HG02588 (cell line): ENCODE data around the gene EYA2.
"Not testable (repeated sequence)": the region's sequence is repeated elsewhere in the genome, so short reads cannot be mapped to it uniquely, and the experiment has no call there.

Experiments
- ATAC-seq: cut with Tn5 transposase; IDR thresholded peaks from one replicate; pipeline ENCODE4 v1.9.1; 2021; ENCODE audit warnings: mild to moderate bottlenecking, moderate library complexity; ENCODE audit not compliant: unreplicated experiment

Gene EYA2

DNA sequence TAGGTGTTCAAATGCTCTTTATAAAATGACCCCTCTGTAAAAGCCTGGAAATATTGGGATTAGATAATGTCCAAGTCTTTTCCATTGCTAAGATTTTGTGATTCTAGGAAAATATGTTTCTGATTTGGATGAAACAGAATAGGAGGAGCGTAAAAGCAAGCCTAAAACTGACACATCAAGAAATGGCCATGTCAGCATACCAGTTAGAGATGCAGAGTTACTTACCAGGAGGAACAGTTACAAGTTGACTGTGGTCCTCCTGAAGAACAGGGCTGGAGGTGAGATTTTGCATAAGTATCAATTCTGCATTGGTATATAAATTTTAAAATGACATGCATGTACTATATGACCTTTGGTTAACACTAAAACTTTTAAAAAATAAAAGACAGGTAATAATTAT is 35.3 kb downstream of the EYA2 start:
- ATAC-seq: no peak

DNA sequence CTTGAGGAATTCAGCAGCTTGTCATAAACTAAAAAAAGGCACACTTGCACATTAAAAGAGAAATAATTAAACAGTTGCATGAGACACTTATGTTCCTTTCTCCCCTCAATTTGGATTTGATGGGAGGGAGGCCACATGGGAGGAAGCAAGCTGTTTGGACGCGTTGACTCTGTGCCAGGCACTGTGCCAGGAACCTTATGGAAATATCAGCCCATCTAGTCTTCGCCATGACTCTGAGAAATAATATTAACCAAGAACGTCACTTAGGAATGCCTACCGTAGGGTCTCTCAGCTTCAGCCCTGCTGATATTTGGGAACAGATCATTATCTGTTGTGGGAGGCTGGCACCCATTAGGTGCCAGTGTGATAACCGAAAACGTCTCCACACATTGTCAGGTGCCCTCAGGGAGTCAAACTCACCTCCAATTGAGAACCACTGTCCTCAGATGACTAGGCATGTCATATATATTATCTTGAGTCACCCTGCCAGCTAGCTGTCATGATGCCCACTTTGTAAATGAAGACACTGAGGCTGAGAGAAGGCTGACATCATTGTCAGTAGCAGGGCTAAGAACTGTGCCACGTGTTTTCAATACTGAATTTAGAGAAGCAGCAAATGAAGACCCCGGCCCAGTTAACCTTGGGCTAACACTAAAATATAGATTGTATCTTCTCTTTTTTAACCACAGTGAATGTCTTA is 36.1 kb downstream of the EYA2 start:
- no peak for ATAC-seq

DNA sequence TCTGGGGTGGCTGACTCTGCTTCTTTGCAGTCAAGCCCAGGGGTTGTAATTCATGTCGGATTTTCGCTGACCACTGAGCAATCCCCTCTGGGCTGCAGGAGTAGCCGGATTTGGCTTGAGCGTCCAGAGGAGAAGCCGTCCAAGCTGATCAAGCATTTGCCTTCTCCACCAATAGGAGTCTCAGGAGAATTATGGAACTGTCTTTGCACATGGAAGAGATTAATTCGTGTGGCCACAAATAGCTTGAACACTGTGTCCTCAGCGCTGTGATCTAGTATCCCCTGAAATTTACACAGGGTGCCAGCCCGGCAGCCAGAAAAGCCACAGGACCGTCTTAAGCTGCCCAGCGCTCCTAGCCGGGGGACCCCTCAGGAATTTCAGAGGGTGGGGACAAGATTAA is 37.1 kb downstream of the EYA2 start:
- ATAC-seq: no peak

DNA sequence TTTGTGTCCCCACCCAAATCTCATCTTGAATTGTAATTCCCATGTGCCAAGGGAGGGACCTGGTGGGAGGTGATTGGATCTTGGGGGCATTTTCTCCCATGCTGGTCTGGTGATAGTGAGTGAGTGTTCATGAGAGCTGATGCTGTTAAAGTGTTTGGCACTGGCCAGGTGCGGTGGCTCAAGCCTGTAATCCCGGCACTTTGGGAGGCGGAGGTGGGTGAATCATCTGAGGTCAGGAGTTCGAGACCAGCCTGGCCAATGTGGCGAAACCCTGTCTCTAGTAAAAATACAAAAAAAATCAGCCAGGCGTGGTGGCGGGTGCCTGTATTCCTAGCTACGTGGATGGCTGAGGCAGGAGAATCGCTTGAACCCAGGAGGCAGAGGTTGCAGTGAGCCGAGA is 37.8 kb downstream of the EYA2 start:
- not testable (repeated sequence) for ATAC-seq

DNA sequence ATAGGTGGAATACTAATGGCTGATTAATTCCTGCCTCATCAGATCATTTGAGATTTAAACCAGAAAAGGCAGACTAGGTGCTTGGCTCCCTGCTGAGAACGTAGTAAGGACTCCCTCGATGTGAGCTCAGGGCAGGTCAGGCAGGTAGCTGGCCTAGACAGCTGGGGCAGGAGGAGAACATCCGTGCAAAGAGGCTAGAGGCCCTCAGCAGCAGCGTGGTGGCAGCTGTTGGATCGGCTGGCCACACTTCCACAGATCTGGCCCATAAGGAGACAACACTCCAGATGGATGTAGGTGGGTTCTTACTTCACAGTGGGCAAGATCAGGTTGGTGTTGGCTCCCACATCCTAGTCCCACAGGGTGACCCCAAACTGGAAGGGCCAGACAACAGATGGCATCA is 38.5 kb downstream of the EYA2 start:
- no peak for ATAC-seq

DNA sequence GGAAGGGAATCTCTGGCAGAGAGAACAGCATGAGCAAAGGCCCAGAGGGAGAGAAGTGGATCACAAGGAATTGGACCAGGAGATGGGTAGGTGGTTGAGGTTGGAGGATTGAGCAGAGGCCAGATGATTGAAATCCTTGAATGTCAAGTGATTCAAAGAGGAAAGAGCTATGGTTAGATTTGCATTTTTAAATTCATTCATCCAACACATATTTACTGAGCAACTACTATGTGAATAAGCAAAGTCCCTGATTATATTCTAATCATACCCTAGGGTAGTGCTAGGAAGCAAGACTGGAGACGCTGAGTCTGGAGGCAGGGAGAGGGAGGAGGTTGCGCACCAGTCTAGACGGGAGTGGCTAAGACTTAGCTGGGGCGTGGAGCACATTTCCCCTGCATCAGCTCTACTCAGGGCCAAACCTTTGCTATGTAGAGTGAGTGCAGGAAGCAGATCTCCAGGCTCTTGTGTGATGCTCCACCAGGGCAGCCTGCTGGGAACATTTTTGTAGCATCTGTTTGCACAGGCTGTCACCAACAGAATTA is 40.2 kb downstream of the EYA2 start:
- ATAC-seq: no peak

DNA sequence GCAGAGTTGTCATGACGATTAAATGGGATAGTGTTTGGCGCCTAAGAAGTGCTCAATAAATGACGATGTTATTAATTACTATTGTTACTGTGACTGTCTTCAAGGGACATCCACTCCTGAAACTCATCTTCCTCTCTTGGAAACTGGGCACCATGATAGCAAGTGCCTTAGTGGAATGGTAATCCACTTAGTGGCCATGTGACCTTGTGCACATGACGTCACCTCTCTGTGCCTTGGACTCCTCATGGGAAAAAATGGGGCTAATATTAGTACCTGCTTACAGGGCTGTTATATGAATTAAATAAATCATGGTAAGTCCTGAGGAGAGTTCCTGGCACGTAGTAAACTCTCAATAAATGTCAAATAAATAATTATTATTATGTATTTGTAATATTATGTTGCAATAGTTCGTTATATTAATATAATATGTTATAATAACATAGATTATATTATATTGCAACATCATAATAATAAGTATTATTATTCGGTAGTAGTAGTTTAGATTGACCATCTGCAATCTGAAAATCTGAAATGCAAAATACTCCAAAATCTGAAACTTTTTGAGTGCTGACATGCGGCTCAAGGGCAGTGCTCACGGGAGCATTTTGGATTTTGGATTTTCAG is 40.9 kb downstream of the EYA2 start:
- no peak for ATAC-seq

DNA sequence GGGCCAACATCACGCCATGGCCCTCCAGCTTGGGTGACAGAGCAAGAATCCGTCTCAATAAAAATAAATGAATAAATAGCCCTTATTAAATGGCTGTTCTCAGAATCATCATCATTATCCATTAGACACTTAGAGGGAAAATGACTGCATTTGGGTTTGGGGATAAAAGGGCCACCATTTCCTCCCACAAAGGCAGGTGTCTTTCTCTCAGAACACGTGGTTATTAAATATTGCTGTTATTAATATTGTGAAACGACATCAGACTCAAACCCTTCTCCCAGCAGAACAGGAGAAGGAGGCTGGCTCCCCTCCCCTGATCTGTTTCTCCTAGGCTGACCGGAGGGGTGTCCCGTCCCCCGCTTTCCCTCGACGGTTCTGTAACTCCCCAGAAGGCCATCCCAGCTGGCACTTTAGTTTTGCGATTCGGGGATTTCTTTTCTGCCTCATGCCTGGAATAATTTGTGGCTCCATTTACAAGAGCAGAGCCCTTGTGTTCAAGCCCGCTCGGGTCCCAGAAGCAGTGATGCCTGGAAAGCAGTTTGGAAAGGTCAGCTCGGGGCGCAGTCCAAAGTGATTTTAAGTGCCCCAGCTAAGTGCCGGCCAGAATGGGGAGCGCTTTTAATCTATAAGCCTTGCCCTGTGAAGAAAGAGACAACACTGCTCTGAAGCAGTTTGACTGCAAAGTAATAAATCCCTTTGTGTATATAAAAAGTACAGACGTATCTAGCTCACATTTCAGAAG is 41.9 kb downstream of the EYA2 start:
- no peak for ATAC-seq

DNA sequence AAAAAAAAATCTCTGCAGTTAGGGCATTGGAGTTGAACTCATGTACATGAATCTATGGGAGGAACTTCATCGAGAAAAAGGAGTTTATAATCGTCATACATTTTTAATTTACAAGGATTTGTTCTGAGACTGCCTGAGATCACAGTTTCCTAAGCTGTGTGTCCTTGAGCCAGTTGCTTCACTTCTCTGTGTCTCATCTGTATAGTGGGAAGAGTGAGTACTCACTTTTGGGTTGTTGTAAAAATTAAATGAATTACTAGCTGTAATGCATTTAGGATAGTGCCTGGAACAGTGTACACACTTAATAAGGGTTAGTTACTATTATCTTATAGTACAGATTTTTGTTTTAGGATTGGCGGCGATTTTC is 42.5 kb downstream of the EYA2 start:
- ATAC-seq: no peak

DNA sequence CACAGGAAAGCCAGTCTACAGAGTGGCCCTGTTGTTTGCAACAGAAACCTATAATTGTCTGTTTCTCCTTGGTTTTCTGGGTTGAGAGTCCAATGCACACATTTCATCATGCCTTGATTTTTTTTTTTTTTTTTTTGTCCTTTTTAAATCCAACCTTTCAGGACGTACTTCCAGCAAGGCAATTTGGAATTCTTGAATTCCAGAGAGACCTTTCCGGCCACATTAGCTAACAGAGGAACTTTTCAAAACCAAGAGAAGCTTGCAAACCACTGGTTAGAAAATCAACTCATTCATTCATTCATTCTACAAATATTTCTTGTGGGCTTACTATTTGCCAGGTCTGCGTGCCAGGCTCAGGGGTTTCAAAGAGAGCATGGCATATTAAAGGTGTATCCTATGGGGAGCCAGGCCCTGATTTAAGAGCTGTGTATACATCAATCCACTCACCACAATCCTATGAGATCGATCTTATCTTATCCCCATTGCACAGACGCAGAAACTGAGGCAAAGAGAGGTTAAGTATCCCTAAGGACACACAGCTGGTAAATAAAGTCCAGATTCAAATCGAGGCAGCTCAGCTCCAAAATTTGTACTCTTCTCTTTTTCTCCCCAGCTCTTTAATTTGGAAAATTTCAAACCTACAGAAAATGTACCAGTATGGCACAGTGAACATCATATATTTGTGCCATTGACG is 43.0 kb downstream of the EYA2 start:
- ATAC-seq: no peak

DNA sequence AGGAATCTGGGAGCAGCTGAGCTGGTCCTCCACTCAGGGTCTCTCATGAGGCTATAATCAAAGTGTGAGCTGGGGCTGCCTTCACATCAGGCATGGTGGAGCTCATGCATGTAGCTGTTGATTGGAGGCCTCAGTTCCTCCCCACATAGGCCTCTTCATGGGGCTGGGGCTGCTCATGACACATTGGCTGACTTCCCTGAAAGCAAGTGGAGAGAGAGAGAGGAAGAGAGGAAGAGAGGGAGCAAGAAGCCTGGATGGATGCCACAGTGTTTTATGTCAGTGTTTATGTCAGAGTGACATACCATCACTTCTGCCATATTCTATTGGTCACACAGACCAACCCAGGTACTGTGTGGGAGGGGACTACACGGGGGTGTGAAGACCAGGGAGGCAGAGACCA is 43.8 kb downstream of the EYA2 start:
- ATAC-seq: no peak

DNA sequence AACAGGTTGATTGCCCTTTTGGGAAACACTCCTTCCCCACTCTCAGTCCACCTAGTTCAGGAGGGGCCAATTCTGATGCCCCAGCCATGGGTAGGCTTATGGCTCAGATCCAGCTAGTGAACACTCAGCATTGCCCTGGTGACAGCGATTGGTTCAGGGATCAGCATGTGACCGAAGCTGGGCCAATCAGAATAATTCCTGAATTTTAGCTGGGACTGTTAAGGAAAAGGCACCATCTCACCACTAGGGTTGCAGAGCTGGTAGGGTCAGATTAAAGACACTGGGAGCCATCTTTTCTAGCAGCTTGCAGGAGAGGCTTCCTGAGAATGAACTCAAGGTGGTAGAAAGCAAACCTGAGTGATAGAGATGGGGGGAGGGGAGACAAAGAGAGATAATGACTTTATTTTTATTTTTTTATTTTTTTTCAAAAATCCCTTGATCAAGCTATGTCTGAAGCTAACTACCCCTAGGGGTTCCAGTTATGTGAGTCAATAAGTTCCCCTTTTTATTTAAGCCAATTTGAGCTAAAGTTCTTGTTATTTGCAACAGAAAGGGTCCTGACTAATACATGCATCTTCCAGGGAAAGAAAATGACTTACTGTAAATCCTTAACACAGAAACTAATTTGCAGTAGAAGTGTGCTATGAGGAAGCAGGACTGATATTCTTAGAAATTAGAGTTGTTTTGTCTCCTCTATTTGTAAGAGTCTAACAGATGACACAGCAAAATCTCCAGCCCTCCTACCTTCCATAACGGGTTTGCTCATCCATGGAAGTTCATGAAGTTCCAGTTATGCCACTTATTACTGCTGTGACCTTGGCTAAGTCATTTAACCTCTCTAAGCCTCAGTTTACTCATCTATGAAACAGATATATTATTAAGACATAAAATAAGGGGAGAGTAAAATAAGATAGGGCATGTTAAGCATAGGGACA is 44.7 kb downstream of the EYA2 start:
- no peak for ATAC-seq

DNA sequence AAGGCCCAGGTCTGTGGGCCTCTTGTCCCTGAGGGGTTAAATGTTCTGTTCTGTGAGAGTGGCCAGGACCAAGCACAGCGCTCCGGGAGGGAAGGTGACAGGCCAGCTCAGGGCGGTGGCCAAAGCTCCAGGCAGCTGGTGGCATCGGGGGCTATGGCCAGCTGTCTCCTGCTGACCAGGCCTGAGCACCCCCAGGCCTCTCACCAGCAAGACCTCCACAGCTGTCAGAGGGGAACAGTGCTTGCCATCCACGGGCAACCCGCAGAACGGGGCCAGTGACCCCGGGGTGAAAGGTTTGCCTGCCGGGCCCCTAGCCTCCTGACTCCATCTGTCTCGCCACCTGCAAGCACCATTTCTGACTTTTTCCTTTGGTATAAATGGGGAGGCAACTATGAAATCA is 46.0 kb downstream of the EYA2 start:
- ATAC-seq: no peak

DNA sequence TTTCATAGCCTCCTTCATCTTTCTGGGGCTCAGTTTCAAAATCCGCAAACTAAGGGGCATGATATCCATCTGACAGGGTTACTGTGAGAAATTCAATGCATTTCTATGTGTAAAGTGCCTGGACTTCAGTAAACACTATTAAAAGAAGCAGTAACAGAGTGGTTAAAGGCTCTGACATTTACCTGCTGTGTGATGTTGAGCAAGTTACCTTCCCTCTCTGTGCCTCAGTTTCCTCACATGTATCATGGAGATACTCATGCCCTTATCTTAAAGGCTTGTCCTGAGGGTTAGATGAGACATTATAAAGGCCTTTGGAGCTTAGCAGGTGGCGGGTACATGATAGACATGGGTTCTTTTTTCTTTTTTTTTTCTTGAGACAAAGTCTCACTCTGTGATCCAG is 46.8 kb downstream of the EYA2 start:
- no peak for ATAC-seq

DNA sequence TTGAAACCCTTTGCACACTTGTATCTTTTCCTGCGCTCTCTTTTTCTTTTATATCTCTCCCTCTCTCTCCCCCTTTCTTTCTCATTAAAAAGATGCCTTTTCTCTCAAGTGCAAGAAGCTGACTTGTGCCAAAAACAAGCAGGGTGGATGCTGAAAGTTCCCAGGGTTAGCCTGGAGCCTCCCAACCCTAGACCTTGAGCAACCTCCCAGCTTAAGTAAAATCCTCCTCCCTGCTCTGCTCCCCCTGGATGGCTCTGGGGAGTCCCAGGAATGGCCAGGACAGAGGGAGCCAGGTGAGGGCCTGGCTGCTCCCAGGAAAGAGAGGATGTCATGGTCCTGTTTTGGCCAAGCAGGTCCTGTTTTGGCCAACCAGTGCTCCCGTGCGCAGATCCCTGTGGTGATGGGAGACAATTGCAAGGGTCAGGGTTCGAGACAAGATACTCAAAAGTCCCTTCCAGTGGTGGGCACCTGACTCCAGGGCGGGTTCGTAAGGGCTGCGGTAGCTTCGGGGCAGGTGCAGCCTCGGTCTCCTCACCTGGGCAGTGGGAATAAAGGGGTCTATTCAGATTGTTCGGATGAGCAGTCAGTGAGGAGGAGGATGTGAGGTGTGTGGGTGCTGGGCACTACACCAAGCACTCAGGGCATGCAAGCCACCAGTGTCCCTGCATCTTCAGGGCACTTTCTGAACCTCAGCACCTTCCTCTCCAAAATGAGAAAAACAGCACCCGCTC is 49.4 kb downstream of the EYA2 start:
- ATAC-seq: no peak

DNA sequence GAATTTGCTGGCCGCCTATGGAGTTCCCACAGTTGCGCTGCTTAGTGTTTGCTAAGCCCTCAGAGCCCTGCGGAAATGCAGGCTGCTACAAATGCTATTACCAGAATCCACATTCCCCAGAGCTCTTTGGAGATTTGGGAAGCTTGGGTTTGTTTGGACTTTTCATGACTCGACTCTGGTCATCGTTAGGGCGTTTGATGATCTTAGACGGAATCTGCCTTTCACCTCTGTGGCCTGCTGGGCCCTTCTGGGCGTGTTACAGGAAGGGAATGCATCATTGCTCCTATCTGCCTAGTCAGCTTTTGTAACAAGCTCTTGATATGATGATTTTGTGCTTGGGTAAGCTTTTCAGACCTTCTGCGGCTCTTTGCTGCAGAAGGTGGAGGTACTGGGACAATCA is 50.8 kb downstream of the EYA2 start:
- ATAC-seq: no peak

DNA sequence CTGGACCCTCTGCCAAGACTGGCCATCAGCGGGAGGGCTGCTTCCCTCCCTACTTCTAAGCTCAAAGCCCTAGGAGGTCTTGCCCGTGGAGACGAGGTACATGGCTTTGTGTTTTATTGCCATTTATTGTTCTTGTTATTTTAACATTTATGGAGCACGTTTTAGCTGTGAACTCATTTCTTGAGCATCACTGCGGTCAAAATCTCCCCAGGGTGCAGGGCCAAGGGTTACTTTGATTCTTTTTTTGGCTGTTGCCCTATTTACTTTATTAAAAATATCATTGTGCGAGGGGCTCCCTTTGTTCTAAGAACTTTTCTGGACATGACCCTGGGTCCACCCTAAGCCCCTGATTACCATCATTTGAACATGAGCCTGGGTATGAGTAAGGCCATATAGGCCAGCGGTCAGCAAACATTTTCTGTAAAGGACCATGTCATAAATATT is 51.6 kb downstream of the EYA2 start:
- ATAC-seq: no peak

DNA sequence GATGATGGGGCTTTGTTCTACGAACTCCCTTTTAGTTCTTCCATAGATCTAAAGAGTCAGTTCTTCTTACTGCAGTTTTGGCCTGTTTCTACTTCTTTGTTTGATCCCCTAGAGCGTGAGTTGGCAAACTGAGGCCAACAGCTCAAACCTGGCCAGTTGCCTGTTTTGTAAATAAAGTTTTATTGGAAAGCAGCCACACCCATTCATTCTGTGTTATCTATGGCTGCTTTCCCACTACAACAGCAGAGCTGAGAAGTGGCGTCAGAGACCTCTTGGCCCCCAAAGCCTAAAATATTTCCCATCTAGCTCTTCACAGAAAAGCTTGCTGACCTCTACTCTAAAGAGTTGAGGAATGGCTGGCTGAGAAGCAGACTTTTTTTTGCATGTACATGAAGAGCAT is 52.2 kb downstream of the EYA2 start:
- no peak for ATAC-seq

DNA sequence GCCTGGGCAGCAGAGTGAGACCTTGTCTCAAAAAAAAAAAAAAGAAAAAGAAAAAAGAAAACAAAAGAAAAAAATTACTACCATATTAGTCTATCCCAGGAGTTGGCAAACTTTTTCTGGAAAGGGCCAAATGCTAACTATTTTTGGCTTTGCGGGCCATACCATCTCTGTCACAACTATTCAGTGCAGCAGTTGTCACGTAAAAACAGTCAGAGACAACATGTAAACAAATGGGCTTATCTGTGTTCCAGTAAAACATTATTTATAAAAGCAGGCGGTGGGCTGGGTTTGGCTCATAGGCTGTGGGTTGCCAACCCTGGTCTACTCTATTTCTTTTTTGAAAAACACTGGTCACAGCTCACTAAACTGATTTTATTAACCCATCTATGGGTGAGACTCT is 53.4 kb downstream of the EYA2 start:
- ATAC-seq: no peak

DNA sequence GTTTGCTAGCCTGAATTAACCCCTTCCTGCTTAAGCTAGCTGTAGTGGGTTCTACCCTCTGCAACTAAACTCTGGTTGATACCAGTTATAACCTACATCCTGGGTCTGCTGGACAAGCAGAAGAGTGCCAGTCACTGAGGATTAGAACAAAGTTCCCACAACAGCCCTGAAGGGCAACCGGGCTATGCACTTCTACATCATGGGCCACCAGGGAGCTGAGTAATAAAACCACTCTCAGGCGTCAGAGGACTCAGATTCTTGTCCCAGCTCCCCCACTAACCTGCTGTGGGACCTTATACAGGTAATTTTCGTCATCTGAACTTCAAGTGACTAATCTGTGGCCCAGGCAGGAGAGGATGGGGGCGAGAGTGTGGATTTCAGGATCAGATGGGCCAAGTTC is 56.8 kb downstream of the EYA2 start:
- no peak for ATAC-seq
